Testis (tissue), 3 donors: ENCODE measurements around the gene TERB1. TPM values are rescaled to one million over a fixed set of nuclear protein-coding genes. Genes with fewer than 3 reads are reported as not detected.

ENCODE experiments used
- DNase-seq: peaks from one replicate; pipeline ENCODE4 v3.0.0-alpha.2; 2019
- H3K27ac ChIP-seq, 2 donors: fragments of 200-600 bp; sonication (generic); one replicate each; pipeline ENCODE4 v1.5.1; 2019
- H3K27me3 ChIP-seq: fragments of 200-600 bp; sonication (generic); one replicate; pipeline ENCODE4 v1.5.1; 2019
- H3K36me3 ChIP-seq: fragments of 200-600 bp; sonication (generic); one replicate; pipeline ENCODE4 v1.5.1; 2017; ENCODE audit warnings: low read depth; ENCODE audit errors: missing control alignments
- H3K4me1 ChIP-seq: fragments of 200-600 bp; sonication (generic); one replicate; pipeline ENCODE4 v1.5.1; 2019
- H3K4me3 ChIP-seq, 2 donors: fragments of 200-600 bp; sonication (generic); one replicate each; pipeline ENCODE4 v1.5.1; 2017 to 2019
- H3K9me3 ChIP-seq: fragments of 200-600 bp; sonication (generic); one replicate; pipeline ENCODE4 v1.5.1; 2017
- POLR2A ChIP-seq: fragments of 450-650 bp; IDR thresholded peaks from one replicate; pipeline ENCODE4 v1.6.1; 2017; ENCODE audit warnings: antibody characterized with exemption, mild to moderate bottlenecking, moderate library complexity
- WGBS, 2 donors: methylation state at CpG; one replicate each; pipeline ENCODE4 v1.1.5; 2018; 5-methylcytosine and 5-hydroxymethylcytosine counted together
- intact Hi-C: fragments of 100-400 bp; cut with DNase I; formaldehyde crosslinking; loops from one replicate; pipeline ENCODE4 v1.15.1; 2023; ENCODE audit warnings: low total_unique reads
- polyA plus RNA-seq: library from polyadenylated mRNA; stranded (reverse); fragments of 350-450 nt; fragmentation: Illumina TruSeq; extraction: RNeasy Lipid Tissue Mini Kit (QIAGEN cat#74804); gene quantifications from one replicate; pipeline ENCODE4 v1.2.3, GENCODE V29; 2014; ENCODE audit warnings: low read depth, low replicate concordance; ENCODE audit not compliant: insufficient read depth
- total RNA-seq, 2 donors: library from RNA; depleted of rRNA; stranded (reverse); fragments of >200 nt; gene quantifications; one replicate each; pipeline ENCODE4 v1.2.3, GENCODE V29; 2016
- TF ChIP-seq, protein P1 (sequence below), 3 experiments: fragments of 450-650 bp in 2 of 3; fragments of 200-600 bp in 1 of 3; sonication (generic) in 1 of 3; IDR thresholded peaks; one replicate each; pipeline ENCODE4 v1.5.1; 2016 to 2019; ENCODE audit warnings: antibody characterized with exemption in 3 of 3, mild to moderate bottlenecking in 2 of 3, moderate library complexity in 1 of 3

TERB1 gene
- total and polyA plus RNA-seq, 3 donors from 2014 or later = 12.1 to 30.6 (median 13.3) TPM

DNA sequence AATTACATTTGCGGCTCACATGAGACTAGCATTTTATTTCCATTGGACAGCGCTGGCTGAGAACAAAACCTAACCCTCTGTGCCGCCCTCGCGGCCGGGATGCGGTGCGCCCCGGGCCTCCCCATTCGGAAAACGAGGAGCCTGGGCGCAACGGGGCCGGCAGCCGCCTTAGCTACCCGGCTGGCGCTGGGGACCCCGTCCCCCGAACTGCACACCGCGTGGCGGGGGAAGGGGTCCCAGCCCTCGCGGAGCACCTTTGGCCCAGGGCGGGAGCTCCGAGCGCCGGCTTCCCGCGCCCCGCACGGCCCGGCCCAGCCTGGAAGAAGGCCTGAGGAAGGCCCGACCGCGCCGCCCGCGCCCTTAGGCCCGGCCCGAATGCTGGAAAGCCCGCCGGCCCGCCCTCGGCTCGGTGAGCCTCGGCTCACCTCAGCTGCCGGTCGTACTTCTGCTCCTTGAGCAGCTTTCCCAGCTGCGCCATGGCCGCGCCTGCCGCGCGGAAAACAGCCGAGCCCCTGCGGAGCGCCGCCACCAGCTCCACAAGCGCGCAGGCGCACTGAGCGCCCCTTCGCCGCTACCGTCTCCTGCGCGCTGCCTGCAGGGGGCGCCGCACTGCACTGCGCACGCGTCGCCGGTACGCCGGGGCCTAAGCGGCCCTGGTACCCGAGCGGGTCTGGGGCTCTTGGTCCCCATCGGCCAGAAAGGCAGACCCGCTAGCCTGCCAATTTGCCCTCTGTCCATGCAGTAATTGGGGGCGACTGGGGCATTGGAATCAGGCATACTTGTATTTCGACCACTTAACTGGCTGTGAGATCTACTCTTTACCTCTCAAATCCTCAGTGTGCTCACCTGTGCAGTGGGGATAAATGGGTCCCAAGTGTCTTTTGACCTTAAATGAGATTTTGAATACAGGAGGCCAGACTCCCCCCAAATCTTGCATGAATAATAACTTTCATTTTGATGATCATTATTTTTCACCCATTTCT, 29.3 kb upstream of the TERB1 start, which contains the start of gene NAE1:
Gene NAE1 (minus strand): TSS at position 555 of the 983 bp plus-strand sequence. CDS start 77 bp downstream, at position 478.
- WGBS, 2 donors = 1 to 3% methylated on average over 16 to 80 of the region's 84 CpGs
- intact Hi-C loops = no loop called here
- Histone ChIP-seq H3K4me1 (peaks cover 14% of the 10 kb centered on the region), H3K4me3 (peak within 1 kb of the TSS; percentile 81 to 93), H3K27me3 (no peaks in the 10 kb centered on the region), H3K9me3 (no peaks in the 10 kb centered on the region), H3K36me3 (no peaks in the 10 kb centered on the region), H3K27ac (peak within 1 kb of the TSS; percentile 90 to 96)
- peak; percentile 85 for DNase-seq
- peak; percentile 30 for TF ChIP-seq POLR2A
- TF ChIP-seq, protein P1, sequence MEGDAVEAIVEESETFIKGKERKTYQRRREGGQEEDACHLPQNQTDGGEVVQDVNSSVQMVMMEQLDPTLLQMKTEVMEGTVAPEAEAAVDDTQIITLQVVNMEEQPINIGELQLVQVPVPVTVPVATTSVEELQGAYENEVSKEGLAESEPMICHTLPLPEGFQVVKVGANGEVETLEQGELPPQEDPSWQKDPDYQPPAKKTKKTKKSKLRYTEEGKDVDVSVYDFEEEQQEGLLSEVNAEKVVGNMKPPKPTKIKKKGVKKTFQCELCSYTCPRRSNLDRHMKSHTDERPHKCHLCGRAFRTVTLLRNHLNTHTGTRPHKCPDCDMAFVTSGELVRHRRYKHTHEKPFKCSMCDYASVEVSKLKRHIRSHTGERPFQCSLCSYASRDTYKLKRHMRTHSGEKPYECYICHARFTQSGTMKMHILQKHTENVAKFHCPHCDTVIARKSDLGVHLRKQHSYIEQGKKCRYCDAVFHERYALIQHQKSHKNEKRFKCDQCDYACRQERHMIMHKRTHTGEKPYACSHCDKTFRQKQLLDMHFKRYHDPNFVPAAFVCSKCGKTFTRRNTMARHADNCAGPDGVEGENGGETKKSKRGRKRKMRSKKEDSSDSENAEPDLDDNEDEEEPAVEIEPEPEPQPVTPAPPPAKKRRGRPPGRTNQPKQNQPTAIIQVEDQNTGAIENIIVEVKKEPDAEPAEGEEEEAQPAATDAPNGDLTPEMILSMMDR (IDR thresholded peaks at IDR 0.05) = peak; percentile 91 to 96 (median 96)

DNA sequence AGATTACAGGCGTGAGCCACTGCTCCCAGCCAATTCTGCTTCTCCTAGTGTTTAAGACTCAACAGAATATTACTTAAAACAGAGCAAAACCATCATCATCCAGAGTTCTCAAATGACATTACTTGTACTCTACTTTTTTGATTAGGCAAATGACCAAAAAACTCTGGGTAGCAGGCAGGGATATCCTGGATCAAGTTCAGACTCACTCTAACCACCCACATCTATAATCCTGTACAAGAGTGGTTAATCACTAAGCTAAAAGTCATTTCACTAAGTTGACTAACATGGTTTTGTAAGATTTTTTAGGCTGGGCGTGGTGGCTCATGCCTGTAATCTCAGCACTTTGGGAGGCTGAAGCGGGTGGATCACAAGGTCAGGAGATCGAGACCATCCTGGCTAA, 22.6 kb upstream of the TERB1 start:
- 87 to 95% methylated on average over 4 of the region's 4 CpGs for WGBS, 2 donors
- intact Hi-C loops = no loop called here
- Histone ChIP-seq H3K27ac (no peak overlapping the region), H3K4me1 (peaks cover 3% of the 10 kb centered on the region), H3K27me3 (no peaks in the 10 kb centered on the region), H3K4me3 (no peak overlapping the region), H3K36me3 (no peaks in the 10 kb centered on the region), H3K9me3 (no peaks in the 10 kb centered on the region)
- DNase-seq = no peak
- no peak for TF ChIP-seq POLR2A
- TF ChIP-seq, protein P1 (IDR thresholded peaks at IDR 0.05) = no peak

DNA sequence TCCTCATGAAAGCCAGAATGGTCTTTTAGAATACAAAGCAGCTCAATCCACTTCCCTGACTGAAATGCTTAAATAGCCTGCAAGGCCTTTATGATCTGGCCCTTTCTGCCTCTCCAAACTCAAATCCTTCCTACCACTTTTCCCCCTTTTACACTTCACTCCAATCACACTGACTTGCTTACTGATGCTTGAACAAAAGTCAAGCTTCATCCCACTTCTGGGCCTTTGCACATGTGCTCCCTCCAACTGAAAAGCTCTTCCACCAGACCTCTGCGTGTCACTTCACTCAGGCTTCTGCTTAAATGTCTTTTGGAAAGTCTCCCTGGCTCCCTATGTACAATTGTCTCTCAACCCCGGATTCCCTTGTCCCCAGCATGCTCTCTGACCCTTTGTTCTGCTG, 13.3 kb upstream of the TERB1 start:
- Histone ChIP-seq H3K36me3 (no peaks in the 10 kb centered on the region), H3K4me1 (no peaks in the 10 kb centered on the region), H3K4me3 (no peak overlapping the region), H3K27ac (no peak overlapping the region), H3K27me3 (no peaks in the 10 kb centered on the region), H3K9me3 (no peaks in the 10 kb centered on the region)
- intact Hi-C loops = no loop called here
- no peak for DNase-seq
- WGBS, 2 donors = 76 to 82% methylated on average over 2 of the region's 2 CpGs
- TF ChIP-seq POLR2A = no peak
- TF ChIP-seq, protein P1 (IDR thresholded peaks at IDR 0.05) = no peak

DNA sequence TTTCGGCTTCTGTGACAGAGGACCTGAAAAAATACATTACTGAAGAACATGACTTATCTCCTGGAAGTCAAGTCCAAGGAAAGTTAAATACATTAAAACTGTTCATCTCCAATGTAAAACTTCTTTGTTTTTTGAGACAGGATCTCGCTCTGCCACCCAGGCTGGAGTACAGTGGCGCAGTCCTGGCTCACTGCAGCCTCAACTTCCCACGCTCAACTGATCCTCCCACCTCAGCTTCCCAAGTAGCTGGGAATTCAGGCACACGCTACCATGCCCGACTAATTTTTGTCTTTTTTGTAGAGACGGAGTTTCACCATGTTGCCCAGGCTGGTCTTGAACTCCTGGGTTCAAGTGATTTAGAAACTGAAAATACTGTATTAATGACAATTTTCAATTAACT, 9.7 kb upstream of the TERB1 start:
- no peaks in the 10 kb centered on the region for H3K36me3 ChIP-seq
- H3K27ac ChIP-seq = no peak overlapping the region
- no peaks in the 10 kb centered on the region for H3K4me1 ChIP-seq
- DNase-seq = no peak
- WGBS, 2 donors = 96 to 97% methylated on average over 7 of the region's 7 CpGs
- TF ChIP-seq, protein P1 (IDR thresholded peaks at IDR 0.05) = no peak
- TF ChIP-seq POLR2A = no peak
- intact Hi-C loops = no loop called here
- no peaks in the 10 kb centered on the region for H3K27me3 ChIP-seq
- H3K4me3 ChIP-seq = no peak overlapping the region
- H3K9me3 ChIP-seq = no peaks in the 10 kb centered on the region
